ENCODE results near the gene GSTM1.
A peak's percentile ranks its signal among the peaks of the same experiment; 100 is the strongest.
"Not testable (repeated sequence)": the region's sequence is repeated elsewhere in the genome, so short reads cannot be mapped to it uniquely, and the experiment has no call there.

GSTM1 gene

DNA sequence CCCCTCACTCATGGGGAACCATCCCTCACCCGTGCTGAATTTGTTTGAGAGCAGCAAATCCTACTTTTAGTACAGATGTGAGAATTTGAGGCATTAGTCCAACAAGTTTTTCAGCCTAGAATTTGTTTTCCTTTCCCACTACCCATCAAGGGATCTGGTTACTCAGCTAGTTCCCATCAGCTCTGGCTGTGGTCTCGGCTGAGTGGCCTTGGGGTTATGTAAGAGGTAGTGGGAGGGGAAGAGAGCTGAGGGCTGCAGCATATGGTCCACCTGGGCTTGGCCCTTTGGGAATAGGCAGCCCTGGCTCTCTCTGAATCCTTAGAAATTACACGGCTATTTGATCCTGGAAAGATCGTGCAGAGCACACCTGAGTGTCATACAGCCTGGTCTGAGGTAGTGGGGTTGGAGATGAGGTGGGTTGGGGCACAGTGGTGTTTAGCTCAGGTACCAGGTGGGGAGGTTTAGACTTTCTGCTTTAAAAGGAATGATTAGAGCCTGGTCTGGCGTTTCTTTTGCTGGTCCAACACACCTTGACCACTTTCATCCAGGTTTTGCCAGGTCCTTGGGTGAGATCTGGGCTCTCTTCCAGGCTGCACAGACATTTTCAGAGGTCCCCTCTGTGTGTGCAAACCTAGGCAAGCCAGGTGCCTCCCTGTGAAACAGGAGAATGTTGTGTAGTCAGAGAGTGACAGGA, 27.5 kb upstream of the GSTM1 start:
- DNase-seq (ENCODE audit: low spot score): no peak

DNA sequence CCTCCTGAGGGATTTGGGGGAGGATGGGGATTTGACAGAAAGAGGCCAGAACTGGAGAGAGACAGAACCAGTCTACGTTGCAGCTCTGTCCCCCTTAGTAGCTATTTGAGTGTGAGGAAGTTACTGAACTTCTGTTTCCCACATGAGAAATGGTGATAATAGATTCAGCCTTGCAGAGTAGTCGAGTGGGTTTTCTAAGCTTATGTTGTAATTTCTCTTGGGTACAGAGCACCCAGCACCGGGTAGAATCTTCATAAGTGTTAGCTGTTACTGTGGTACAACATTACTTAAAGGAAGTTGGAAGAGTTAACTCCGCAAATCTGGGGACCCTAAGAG, 27.0 kb upstream of the GSTM1 start:
- DNase-seq (ENCODE audit: low spot score): not testable (repeated sequence)

DNA sequence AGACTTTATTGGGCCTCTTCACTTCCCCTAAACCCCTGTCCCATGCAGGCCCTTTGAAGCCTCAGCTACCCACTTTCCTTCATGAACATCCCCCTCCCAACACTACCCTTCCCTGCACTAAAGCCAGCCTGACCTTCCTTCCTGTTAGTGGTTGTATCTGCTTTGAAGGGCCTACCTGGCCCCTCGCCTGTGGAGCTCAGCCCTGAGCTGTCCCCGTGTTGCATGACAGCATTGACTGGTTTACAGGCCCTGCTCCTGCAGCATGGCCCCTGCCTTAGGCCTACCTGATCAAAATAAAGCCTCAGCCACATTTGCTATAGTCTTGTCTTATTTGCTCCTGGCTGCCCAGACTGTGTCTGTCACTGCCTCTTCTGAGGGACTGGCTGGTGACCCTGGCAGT, 26.2 kb upstream of the GSTM1 start:
- DNase-seq (ENCODE audit: low spot score): no peak

DNA sequence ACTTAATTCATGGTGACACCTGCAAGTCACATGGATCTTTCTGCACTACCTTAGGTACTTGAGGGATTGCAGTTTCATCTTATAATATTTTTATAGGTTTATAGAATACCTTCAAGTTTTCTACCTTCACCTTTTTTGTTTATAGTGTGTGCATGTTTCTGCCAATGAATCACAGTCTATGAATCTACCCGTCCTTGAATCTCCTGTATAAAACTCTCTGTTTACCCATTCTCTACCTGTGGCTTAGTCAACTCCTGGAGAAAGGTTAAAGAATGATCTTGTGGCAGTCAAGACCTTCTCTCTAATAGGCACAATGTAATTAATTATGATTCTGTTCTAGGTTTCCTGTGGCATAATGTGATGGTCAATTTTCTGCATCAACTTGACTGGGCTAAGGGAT, 22.9 kb upstream of the GSTM1 start:
- no peak for DNase-seq (ENCODE audit: low spot score)

DNA sequence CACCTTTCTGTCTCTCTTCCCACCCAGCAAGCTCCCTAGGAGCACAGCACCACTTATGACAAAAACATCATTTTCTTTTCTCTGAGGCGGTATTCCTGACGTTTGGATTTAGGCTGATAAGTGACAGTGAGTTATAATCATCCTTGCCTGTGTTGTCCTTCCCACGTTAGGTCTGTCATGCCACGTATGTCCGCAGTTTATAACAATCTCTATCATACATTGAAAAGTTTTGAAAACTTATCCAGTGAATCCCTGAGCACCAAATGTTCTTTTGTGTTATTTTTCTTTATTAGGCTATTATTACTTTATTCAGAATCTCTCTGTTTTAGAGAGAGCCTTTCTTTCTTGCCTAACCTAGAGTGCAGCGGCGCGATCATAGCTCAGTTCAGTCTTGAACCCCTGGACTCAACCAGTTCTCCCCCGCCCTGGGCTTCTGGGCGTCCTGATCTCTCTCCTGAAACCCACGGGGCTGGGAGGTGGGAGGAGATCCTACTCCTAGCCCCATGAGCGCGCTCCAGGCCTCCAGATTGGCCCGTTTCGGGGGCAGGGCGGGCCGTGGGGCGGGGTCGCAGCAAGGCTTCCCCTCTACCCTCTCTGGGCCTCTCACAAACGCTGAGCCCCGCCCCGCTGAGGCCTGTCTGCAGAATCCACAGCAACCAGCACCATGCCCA, 20.0 kb upstream of the GSTM1 start, which contains the start of gene GSTM2:
Gene GSTM2 (plus strand): TSS at position 606 of the 671 bp plus-strand sequence. CDS start 59 bp downstream, at position 665.
- DNase-seq (ENCODE audit: low spot score): peak; percentile 92

DNA sequence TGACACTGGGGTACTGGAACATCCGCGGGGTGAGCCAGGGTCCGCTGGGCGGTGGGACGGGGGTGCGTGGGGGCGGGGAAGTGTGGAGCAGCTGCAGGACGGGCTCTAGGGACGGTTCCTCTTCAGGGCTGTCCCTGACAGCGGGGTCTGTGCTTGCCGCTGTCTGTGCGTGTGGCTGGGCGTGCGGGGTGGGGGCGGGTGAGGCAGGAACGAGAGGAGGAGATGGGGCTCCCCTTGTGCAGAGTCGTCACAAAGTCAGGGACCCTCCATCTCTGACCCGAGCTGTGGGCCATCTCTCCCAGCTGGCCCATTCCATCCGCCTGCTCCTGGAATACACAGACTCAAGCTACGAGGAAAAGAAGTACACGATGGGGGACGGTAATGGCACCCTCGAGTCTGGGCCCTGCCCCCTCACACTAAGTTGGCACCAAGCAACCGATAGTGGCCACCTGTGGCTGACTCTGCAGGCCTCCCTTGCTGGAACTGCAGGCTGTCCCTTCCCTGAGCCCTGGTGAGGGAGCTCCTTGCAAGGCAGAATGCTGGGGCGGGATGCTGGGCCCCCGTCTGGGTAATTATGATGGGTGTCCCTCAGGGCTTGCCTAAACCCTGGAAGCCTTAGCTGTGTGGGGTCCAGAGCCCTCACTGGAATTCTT, 19.4 kb upstream of the GSTM1 start:
- no peak for DNase-seq (ENCODE audit: low spot score)

DNA sequence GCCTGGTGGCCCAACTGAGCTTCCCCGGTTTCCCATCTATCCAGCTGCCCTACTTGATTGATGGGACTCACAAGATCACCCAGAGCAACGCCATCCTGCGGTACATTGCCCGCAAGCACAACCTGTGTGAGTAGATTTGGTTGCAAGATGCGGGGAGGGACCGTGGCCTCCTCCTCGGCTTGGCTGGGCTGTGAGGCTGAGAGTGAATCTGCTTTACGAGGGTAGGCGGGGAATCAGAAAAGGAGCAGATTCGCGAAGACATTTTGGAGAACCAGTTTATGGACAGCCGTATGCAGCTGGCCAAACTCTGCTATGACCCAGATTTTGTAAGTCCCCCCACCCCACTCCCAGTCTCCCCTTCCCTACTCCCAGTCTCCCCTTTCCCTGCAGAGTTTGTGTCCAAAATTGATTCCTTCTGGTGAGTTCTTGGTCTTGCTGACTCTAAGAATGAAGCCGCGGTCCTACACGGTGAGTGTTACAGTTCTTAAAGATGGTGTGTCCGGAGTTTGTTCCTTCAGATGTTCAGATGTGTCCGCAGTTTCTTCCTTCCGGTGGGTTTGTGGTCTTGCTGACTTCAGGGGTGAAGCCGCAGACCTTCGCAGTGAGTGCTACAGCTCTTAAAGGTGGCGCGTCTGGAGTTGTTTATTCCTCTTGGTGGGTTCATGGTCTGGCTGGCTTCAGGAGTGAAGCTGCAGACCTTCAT, 18.2 kb upstream of the GSTM1 start:
- no peak for DNase-seq (ENCODE audit: low spot score)

DNA sequence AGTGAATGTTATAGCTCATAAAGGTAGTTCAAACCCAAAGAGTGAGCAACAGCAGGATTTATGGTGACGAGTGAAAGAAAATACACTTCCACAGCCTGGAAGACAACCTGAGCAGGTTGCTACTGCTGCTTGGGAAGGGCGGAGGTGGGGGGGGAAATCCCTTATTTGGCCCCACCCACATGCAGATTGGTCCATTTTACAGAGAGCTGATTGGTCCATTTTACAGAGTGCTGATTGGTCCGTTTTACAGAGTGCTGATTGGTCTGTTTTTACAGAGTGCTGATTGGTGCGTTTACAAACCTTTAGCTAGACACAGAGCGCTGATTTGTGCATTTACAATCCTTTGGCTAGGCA, 17.7 kb upstream of the GSTM1 start:
- DNase-seq (ENCODE audit: low spot score): not testable (repeated sequence)

DNA sequence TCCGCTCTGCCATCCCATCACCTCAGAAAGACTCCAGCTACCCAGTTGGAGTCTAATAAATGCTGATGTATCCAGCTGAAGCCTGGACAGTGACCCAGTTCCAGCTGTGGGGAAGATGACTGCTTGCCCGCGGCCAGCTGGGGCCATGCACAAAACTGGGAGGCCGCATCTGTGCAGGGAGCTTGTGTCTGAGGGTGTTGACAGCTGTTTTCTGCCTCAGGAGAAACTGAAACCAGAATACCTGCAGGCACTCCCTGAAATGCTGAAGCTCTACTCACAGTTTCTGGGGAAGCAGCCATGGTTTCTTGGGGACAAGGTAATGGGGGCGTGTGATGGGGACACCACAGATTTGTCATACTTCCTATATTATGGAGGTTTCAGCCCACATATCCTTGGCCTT, 16.6 kb upstream of the GSTM1 start:
- no peak for DNase-seq (ENCODE audit: low spot score)

DNA sequence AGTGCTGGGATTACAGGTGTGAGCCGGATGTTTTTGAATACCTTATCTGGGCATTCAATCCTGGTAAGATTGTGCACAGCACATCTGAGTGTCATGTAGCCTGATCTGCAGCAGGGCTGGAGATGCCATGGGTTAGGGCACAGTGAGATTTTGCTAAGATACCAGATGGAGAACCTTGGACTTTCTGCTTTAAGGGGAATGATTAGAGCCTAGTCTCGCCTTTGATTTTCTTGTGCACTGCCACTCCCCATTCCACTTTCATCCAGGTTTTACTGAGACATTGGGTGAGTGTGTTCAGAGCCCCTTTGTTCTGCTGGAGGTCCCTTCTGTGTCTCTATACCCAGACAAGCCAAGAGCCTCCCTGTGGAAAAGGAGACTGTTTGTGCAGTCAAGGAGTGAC, 13.8 kb upstream of the GSTM1 start:
- DNase-seq (ENCODE audit: low spot score): not testable (repeated sequence)

DNA sequence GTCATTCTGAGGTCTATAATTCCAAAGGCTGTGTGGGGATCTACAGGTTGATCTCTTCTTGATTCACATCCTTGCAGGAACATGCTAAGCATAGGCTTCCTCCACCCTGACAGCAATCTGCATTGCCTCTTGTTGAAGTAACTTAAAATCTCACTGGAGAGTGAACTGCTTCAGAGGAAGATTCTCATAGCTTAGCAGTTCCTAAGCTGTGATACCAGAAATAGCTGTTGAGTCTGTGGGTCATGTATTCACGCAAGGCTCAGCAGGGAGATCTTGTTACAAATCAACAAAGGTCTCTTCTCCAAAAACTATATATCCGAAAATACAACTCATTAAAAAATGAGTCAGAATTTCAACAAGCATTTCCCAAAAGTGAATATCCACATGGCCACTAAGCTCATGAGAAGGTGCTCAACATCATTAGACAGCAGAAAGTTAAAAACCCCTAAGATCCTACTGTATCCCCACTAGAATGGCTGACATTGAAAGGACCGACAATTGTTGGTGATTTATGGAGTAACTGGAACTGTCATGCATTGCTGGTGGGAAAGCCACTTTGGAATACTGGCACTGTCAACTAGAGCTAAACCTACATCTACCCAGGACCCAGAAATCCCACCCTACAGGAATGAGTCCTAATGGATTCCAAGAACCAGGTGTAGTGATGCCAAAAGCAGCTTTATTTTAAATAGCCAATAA, 10.8 kb upstream of the GSTM1 start:
- DNase-seq (ENCODE audit: low spot score): not testable (repeated sequence)

DNA sequence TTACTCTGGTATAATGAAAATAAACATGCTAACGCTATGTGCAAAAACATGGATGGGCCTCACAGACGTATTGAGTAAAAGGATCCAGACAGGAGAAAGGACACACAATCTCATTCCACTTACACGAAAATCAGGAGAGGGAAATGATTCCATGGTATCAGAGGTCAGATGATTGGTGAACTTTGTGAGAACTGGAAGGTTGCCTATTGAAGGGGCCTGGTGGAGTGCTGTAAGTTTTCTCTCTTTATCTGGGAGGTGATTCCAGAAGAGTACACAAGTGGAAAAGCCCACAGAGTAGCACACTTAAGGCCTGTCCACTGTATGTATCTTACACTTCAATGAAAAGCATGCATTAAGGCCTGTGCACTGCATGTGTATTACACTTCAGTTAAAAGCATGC, 10.2 kb upstream of the GSTM1 start:
- no peak for DNase-seq (ENCODE audit: low spot score)

DNA sequence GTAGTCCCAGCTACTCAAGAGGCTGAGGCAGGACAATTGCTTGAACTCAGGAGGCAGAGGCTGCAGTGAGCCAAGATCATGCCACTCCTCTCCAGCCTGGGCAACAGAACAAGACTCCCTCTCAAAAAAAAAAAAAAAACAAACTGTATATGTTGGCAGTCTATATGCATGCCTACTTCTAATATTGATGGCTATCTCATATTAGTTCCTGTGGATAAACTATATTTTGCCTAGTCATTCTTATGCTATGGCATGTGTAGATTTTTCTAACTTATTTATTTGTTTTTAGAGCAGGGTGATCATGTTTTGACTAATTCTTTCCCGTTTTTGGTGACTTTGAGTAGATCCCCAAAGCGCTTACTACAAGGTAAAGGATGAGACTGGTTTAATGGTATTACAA, 9.0 kb upstream of the GSTM1 start:
- not testable (repeated sequence) for DNase-seq (ENCODE audit: low spot score)

DNA sequence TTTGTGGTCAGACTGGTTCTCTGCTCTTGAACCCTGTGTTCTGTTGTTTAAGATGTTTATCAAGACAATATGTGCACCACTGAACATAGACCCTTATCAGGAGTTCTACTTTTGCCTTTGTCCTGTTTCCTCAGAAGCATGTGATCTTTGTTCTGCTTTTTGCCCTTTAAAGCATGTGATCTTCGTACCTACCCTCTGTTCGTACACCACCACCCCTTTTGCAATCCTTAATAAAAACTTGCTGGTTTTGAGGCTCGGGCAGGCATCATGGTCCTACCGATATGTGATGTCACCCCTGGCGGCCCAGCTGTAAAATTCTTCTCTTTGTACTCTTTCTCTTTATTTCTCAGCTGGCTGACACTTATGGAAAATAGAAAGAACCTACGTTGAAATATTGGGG, 2.8 kb upstream of the GSTM1 start:
- not testable (repeated sequence) for DNase-seq (ENCODE audit: low spot score)

DNA sequence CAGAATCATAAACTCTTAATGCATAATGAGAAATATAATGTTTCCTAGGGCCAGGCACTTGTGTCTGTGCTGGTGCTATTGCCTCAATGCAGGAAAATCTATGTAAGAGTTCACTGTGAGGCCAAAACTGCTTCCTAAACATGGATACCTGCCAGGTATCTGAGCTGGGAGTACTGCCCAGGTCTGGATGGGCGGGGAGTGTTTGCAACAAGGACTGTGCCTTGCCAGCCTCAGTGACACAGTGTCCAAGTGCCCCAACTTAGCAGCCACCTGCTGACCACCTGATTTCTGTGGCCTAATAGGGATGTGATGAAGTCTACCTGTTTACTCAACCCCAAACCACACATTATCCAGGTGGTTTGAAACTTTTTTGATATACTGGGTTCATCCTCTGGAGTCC, 2.2 kb upstream of the GSTM1 start:
- DNase-seq (ENCODE audit: low spot score): not testable (repeated sequence)

DNA sequence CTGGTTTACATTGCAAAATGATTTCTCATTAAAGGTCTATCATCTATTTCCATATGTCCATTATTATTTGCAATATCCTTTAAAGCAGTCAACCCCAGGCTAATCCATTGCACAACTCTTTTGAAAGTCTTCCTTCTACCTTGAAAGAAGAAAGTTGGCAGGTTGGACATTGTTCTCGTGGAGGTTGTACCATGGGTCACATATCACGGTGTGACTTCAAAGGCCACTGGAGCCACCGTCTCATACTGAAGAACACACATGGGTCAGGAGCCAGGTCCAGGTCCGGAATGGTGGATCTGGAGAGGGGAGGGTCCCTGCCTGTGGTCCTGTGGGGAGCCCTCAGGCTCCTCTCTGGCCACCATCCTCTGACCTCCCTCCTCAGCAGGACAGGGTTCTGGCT, 1.7 kb upstream of the GSTM1 start:
- not testable (repeated sequence) for DNase-seq (ENCODE audit: low spot score)

DNA sequence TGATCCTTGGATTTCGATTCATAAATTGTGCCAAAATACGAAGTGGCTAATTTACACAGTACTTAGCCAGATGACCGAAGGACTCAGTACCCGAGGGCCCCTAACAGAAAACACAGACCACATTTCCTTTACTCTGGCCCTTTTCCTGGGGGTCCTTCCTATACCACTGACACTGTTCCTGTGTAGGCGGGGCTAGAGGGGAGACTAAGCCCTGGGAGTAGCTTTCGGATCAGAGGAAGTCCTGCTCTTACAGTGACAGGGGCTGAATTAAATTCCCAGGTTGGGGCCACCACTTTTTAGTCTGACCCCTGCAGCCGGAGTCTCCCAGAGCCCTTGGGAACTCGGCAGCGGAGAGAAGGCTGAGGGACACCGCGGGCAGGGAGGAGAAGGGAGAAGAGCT, 508 bp upstream of the GSTM1 start:
- not testable (repeated sequence) for DNase-seq (ENCODE audit: low spot score)

DNA sequence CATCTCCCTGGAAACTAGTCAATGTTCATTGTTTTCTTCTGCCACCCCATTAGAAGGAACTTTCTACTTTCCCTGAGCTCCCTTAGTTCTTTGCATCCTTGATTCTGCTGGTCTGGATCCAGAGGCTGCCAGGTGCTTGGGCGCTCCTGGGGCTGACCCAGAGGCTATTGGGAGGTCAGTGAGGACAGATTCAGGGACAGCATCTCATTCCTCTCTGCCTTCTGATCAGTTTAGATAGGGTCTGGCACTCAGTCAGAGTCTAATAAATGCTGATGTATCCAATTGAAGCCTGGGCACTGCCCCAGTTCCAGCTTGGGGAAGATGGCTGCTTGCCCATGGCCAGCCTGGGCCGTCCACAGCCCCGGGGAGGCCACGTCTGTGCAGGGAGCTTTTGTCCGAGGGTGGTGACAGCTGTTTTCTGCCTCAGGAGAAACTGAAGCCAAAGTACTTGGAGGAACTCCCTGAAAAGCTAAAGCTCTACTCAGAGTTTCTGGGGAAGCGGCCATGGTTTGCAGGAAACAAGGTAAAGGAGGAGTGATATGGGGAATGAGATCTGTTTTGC, 2.3 kb downstream of the GSTM1 start:
- no peak for DNase-seq (ENCODE audit: low spot score)

DNA sequence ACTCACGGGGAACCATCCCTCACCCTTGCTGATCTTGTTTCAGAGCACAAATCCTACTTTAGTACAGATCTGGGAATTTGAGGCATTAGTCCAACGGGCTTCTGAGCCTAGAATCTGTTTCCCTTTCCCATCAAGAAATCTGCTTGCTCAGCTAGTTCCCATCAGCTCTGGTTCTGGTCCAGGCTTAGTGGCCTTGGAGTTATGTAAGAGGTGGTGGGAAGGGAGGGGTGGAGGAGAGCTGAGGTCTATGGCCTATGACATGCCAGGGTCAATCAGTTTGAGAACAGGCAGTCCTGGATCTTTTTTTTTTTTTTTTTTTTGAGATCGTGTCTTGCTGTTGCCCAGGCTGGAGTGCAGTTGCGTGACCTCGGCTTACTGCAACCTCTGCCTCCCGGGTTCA, 4.1 kb downstream of the GSTM1 start:
- no peak for DNase-seq (ENCODE audit: low spot score)

DNA sequence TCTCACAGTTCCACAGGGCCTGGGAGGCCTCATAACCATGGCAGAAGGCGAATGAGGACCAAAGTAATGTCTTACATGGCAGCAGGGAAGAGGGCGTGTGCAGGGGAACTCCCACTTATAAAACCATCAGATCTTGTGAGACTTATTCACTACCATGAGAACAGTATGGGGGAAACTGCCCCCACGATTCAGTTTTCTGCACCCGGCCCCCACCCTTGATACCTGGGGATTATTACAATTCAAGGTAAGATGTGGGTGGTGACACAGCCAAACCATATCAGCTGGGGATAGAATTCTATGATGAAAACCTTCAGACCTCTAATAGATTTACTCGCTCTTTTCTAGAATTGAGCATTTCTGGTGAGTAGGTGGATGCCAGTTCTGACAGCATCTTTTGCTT, 6.8 kb downstream of the GSTM1 start:
- not testable (repeated sequence) for DNase-seq (ENCODE audit: low spot score)

DNA sequence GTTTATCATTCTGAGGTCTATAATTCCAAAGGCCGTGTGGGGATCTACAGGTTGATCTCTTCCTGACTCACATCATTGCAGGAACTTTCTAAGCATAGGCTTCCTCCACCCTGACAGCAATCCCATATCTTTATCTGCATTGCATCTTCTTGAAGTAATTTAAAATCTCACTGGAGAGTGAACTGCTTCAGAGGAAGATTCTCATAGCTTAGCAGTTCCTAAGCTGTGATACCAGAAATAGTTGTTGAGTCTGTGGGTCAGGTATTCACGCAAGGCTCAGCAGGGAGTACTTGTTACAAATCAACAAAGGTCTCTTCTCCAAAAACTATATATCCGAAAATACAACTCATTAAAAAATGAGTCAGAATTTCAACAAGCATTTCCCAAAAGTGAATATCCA, 7.5 kb downstream of the GSTM1 start:
- DNase-seq (ENCODE audit: low spot score): not testable (repeated sequence)

DNA sequence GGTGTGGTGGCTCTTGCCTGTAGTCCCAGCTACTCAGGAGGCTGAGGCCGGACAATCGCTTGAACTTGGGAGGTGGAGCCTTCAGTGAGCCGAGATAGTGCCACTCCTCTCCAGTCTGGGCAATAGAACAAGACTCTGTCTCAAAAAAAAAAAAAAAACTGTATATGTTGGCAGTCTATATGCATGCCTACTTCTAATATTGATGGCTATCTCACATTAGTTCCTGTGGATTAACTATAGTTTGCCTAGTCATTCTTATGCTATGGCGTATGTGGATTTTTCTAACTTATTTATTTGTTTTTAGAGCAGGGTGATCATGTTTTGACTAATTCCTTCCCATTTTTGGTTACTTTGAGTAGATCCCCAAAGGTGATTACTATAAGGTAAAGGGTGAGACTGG, 9.4 kb downstream of the GSTM1 start:
- DNase-seq (ENCODE audit: low spot score): no peak

Measured in HuH-7 (cell line).